HuH-7 (cell line): ENCODE data around the gene GBX1.

Experiments used
- DNase-seq: peaks from one replicate; pipeline ENCODE4 v3.0.0; 2011; ENCODE audit warnings: low spot score

The GBX1 gene

GRCh38 chr7:151193203-151193978, 25.9 kb upstream of the GBX1 start:
- no peak for DNase-seq

GRCh38 chr7:151192002-151192539, 24.6 kb upstream of the GBX1 start:
- DNase-seq, result no peak

GRCh38 chr7:151191544-151191943, 24.1 kb upstream of the GBX1 start:
- peak; percentile 61 for DNase-seq

GRCh38 chr7:151189038-151189437, 21.5 kb upstream of the GBX1 start:
- no peak for DNase-seq

GRCh38 chr7:151188252-151188542, 20.7 kb upstream of the GBX1 start:
- no peak for DNase-seq

- DNase-seq, result no peak
These were observed 20.1 kb upstream of the GBX1 start for GRCh38 chr7:151187409-151188251.

- DNase-seq, result no peak
These were observed 19.3 kb upstream of the GBX1 start, which contains the start of gene ASB10 for GRCh38 chr7:151186640-151187408. ASB10 (minus strand) TSS chr7:151187250; CDS start chr7:151187130, 120 bp downstream.

GRCh38 chr7:151185762-151186639, 18.5 kb upstream of the GBX1 start:
- DNase-seq, result no peak

GRCh38 chr7:151181011-151181431, 13.5 kb upstream of the GBX1 start:
- no peak for DNase-seq

GRCh38 chr7:151179946-151180345, 12.5 kb upstream of the GBX1 start:
- DNase-seq, result no peak

- DNase-seq, result no peak
These were observed 11.9 kb upstream of the GBX1 start for GRCh38 chr7:151179287-151179860.

GRCh38 chr7:151178831-151179230, 11.3 kb upstream of the GBX1 start:
- DNase-seq, result no peak

- DNase-seq, result no peak
These were observed 10.7 kb upstream of the GBX1 start for GRCh38 chr7:151178236-151178635.

GRCh38 chr7:151177310-151177709, 9.8 kb upstream of the GBX1 start:
- DNase-seq, result no peak

- DNase-seq, result no peak
These were observed 8.9 kb upstream of the GBX1 start for GRCh38 chr7:151176401-151176800.

- DNase-seq, result no peak
These were observed 8.4 kb upstream of the GBX1 start for GRCh38 chr7:151175793-151176311.

- DNase-seq, result no peak
These were observed 7.7 kb upstream of the GBX1 start for GRCh38 chr7:151175047-151175792.

- no peak for DNase-seq
These were observed 7.0 kb upstream of the GBX1 start for GRCh38 chr7:151174246-151175046.
